NOMO-1 (cell line): Measurements from ENCODE around the gene IGFL3.
"Not testable (repeated sequence)": the region's sequence is repeated elsewhere in the genome, so short reads cannot be mapped to it uniquely, and the experiment has no call there.

ENCODE experiments used
- DNase-seq, 2 experiments: peaks; one replicate each; lab custom pipeline; 2025; ENCODE audit not compliant: unreplicated experiment in 2 of 2; lab: John Stamatoyannopoulos, UW

The IGFL3 gene

DNA sequence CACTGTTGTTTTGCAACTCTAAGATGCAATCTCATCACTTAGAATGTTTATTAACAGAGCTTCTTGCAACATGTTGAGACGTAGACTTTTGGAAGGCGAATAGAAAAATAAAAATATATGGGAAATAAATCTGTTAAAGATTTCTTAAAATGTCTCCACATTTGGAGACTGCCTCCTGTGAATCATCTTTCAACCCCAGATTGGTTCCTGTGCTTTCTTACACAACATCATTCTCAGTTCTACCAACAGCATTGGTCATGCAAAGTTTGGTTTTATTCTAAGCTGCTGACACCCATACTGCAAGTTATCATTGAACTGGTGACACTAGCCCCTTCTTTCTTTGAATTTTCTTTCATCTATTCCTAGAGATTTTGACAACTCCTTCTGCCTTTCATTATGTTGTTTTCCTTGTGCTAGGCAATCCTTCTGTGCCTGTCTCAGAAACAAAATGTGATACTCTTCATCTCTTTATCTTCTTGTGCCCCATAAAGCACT lies 1.6 kb upstream of the IGFL3 start:
- DNase-seq: no peak

- peak in 1 of 2 experiments; percentile 14 for DNase-seq
These were observed 959 bp upstream of the IGFL3 start for GRCh38 chr19:46125447-46125846.

- no peak for DNase-seq
These were observed 6.4 kb downstream of the IGFL3 start for GRCh38 chr19:46118136-46118535.

- DNase-seq: no peak
These were observed 8.4 kb downstream of the IGFL3 start for GRCh38 chr19:46116121-46116520.

- DNase-seq: peak in 1 of 2 experiments; percentile 12
These were observed 8.9 kb downstream of the IGFL3 start for GRCh38 chr19:46115396-46116106.

GRCh38 chr19:46113726-46114125 lies 10.8 kb downstream of the IGFL3 start:
- no peak for DNase-seq

- no peak for DNase-seq
These were observed 12.0 kb downstream of the IGFL3 start for GRCh38 chr19:46112527-46112926.

- no peak for DNase-seq
These were observed 13.1 kb downstream of the IGFL3 start for GRCh38 chr19:46111376-46111775.

GRCh38 chr19:46109876-46110275 lies 14.6 kb downstream of the IGFL3 start:
- no peak for DNase-seq

GRCh38 chr19:46107371-46107770 lies 17.1 kb downstream of the IGFL3 start:
- no peak for DNase-seq

- not testable (repeated sequence) for DNase-seq
These were observed 22.2 kb downstream of the IGFL3 start for GRCh38 chr19:46102333-46102732.

- DNase-seq: no peak
These were observed 23.2 kb downstream of the IGFL3 start for GRCh38 chr19:46101293-46101692.

GRCh38 chr19:46100344-46100743 lies 24.1 kb downstream of the IGFL3 start:
- no peak for DNase-seq

DNA sequence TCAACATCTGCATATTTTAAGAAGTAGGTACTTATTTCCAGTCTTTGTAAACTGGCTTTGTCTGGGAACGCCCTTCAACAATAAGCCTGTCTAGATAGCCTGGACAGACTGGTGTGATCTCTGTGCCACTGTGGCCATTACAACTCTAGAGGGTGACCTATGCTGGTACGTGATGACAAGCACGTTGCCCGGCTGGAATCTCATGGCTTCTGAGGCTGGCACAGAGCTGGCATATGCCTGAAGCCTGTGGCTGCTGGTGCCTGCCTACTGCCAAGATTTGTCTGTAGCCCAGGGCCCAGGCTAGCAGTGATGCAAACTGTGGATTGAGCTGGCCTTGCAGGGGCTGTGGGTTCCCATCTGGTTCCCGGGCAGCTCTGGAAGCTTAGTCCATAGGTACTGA lies 34.0 kb downstream of the IGFL3 start:
- DNase-seq: no peak

DNA sequence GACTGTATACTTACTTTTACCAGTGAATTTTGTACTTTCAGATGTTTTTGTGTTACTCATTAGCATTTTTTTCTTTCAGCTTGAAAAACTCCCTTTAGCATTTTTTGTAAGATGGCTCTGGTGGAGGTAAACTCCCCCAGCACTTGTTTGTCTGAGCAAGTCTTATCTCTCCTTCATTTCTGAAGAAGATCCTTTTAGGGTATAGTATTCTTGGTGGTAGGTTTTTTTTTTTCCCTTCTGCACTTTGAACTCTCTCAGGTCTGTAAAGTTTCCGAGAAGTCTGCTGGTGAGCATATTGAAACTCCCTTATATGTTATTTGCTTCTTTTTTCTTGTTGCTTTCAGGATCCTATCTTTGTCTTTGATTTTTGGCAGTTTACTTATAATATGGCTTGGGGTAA lies 35.1 kb downstream of the IGFL3 start:
- DNase-seq: no peak

GRCh38 chr19:46088101-46088500 lies 36.4 kb downstream of the IGFL3 start:
- no peak for DNase-seq

DNA sequence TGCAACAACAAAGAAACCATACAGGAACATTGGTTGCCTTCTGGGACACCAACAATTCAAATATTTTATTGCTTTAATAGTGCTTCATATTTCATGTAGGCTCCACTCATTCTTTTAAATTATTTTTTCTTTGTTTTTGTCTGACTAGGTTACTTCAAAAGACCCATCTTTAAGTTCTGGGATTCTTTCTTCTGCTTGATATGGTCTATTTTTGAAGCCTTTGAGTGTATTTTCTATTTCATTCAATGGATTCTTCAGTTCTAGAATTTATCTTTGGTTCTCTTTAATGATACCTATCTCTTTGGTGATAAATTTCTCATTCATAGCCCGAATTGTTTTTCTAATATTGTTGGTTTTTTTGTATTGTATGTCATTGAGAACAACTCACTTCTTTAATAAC lies 38.6 kb downstream of the IGFL3 start:
- DNase-seq: no peak

GRCh38 chr19:46082728-46083050 lies 41.8 kb downstream of the IGFL3 start:
- no peak for DNase-seq

DNA sequence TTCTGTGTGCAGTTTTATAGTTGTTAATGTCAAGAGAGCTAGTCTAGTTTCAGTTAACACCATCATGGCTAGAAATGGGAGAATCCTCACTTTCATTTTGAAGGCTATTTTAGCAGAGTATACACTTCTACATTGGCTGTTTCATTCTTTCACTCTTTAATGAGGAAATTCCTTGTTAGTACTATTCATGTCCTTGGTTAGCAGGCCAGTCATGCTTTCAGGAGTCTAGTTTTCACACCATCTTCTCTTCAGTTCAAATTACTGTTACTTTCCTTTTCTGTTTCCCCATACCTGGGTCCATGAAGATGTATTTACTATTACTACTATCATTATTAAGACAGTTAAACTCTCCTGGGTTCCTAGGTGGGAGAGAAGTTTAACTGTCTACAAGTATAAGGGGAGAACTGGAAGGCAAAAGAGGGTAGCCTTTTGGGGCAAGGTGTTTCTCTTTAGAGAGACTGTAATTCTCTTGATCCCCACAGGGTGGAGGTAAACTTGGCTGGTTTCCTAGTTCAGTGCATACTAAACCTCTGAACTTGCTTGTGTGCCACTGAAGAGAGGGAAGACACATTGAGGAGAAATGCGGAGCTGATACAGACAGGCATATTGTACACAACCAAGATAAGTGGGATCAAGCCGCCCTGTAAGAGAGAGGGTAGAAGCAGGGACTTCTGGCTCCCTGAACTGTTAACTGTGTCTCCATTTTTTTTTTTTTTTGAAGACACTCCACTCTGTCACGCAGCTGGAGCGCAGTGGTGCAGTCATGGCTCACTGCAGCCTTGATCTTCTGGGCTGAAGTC lies 42.4 kb downstream of the IGFL3 start:
- DNase-seq: peak; percentile 10 to 32

- no peak for DNase-seq
These were observed 43.9 kb downstream of the IGFL3 start for GRCh38 chr19:46080561-46080960.

- DNase-seq: no peak
These were observed 44.9 kb downstream of the IGFL3 start for GRCh38 chr19:46079576-46079975.
